ENCODE measurements around the gene YBEY. TPM values are rescaled to one million over a fixed set of nuclear protein-coding genes. Genes with fewer than 3 reads are reported as not detected.

The YBEY gene
- total RNA-seq, 6 donors from 2014 or later, result 7.7 to 26.2 (median 10.8) TPM

- Histone ChIP-seq H3K4me3 (peak overlapping the region in 2 of 4 donors; percentile 1 to 10), H3K27me3 (no peaks in the 10 kb centered on the region), H3K27ac (peak overlapping the region in 1 of 4 donors; percentile 0), H3K36me3 (peaks cover 9 to 35% (median 19%) of the 10 kb centered on the region in 4 donors), H3K4me1 (peaks cover 49 to 56% (median 53%) of the 10 kb centered on the region in 4 donors), H3K9me3 (no peaks in the 10 kb centered on the region)
- DNase-seq, result no peak
- TF ChIP-seq POLR2AphosphoS5 (IDR thresholded peaks at IDR 0.05), result no peak
- no peak for TF ChIP-seq POLR2A (IDR thresholded peaks at IDR 0.05)
- TF ChIP-seq, protein P1, sequence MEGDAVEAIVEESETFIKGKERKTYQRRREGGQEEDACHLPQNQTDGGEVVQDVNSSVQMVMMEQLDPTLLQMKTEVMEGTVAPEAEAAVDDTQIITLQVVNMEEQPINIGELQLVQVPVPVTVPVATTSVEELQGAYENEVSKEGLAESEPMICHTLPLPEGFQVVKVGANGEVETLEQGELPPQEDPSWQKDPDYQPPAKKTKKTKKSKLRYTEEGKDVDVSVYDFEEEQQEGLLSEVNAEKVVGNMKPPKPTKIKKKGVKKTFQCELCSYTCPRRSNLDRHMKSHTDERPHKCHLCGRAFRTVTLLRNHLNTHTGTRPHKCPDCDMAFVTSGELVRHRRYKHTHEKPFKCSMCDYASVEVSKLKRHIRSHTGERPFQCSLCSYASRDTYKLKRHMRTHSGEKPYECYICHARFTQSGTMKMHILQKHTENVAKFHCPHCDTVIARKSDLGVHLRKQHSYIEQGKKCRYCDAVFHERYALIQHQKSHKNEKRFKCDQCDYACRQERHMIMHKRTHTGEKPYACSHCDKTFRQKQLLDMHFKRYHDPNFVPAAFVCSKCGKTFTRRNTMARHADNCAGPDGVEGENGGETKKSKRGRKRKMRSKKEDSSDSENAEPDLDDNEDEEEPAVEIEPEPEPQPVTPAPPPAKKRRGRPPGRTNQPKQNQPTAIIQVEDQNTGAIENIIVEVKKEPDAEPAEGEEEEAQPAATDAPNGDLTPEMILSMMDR (IDR thresholded peaks at IDR 0.05), result no peak
- TF ChIP-seq EP300 (IDR thresholded peaks at IDR 0.05), result no peak
- 54 to 74% methylated on average over 15 of the region's 15 CpGs for WGBS, 2 donors
- ATAC-seq (ENCODE audit: low FRiP score in 2 of 2), result no peak
Observed at GRCh38 chr21:46284077-46284644, 2.0 kb upstream of the YBEY start.

- no peak for DNase-seq
- Histone ChIP-seq H3K9me3 (no peaks in the 10 kb centered on the region), H3K36me3 (peaks cover 5 to 30% (median 13%) of the 10 kb centered on the region in 4 donors), H3K4me1 (peaks cover 49 to 56% (median 53%) of the 10 kb centered on the region in 4 donors), H3K4me3 (peak overlapping the region in 2 of 4 donors; percentile 74 to 99), H3K27me3 (no peaks in the 10 kb centered on the region), H3K27ac (peak overlapping the region in 2 of 4 donors; percentile 17 to 96)
- WGBS, 2 donors, result 94 to 100% methylated on average over 1 of the region's 1 CpG
- no peak for ATAC-seq (ENCODE audit: low FRiP score in 2 of 2)
- TF ChIP-seq POLR2A (IDR thresholded peaks at IDR 0.05) (no peak), POLR2AphosphoS5 (IDR thresholded peaks at IDR 0.05) (no peak), EP300 (IDR thresholded peaks at IDR 0.05) (no peak)
- TF ChIP-seq, protein P1 (IDR thresholded peaks at IDR 0.05), result no peak
Observed at GRCh38 chr21:46284733-46285132, 1.4 kb upstream of the YBEY start.

- Histone ChIP-seq H3K4me3 (peak within 1 kb of the TSS; percentile 74 to 99 (median 93)), H3K4me1 (peaks cover 49 to 56% (median 53%) of the 10 kb centered on the region in 4 donors), H3K9me3 (no peaks in the 10 kb centered on the region), H3K27me3 (no peaks in the 10 kb centered on the region), H3K36me3 (peaks cover 0 to 25% (median 8%) of the 10 kb centered on the region in 4 donors), H3K27ac (peak within 1 kb of the TSS; percentile 93 to 96 (median 95))
- DNase-seq (no peak), ATAC-seq (ENCODE audit: low FRiP score in 2 of 2) (no peak)
- no peak for TF ChIP-seq POLR2AphosphoS5 (IDR thresholded peaks at IDR 0.05)
- TF ChIP-seq POLR2A (IDR thresholded peaks at IDR 0.05), result no peak
- no peak for TF ChIP-seq EP300 (IDR thresholded peaks at IDR 0.05)
- TF ChIP-seq, protein P1 (IDR thresholded peaks at IDR 0.05), result no peak
- WGBS, 2 donors, result 32 to 36% methylated on average over 6 of the region's 6 CpGs
Observed at GRCh38 chr21:46285206-46285661, 908 bp upstream of the YBEY start, which contains the start of gene MCM3AP. MCM3AP (minus strand) TSS chr21:46285611; CDS start chr21:46285286, 325 bp downstream.

GRCh38 chr21:46286648-46287002 is 483 bp downstream of the YBEY start:
- H3K36me3 ChIP-seq, result peaks cover 0 to 17% (median 6%) of the 10 kb centered on the region in 4 donors
- H3K27me3 ChIP-seq, result no peaks in the 10 kb centered on the region
- DNase-seq (no peak), ATAC-seq (ENCODE audit: low FRiP score in 2 of 2) (no peak)
- H3K27ac ChIP-seq, result peak overlapping the region; percentile 93 to 96 (median 95)
- H3K4me1 ChIP-seq, result peaks cover 41 to 51% (median 46%) of the 10 kb centered on the region in 4 donors
- H3K4me3 ChIP-seq, result peak overlapping the region; percentile 74 to 99 (median 93)
- no peaks in the 10 kb centered on the region for H3K9me3 ChIP-seq
- TF ChIP-seq, protein P1 (IDR thresholded peaks at IDR 0.05), result no peak
- TF ChIP-seq EP300 (IDR thresholded peaks at IDR 0.05) (no peak), POLR2AphosphoS5 (IDR thresholded peaks at IDR 0.05) (no peak), POLR2A (IDR thresholded peaks at IDR 0.05) (no peak)
- WGBS, 2 donors, result 1 to 2% methylated on average over 16 of the region's 16 CpGs

All from upper lobe of left lung (tissue), 6 donors.